ENCODE data around the gene SMG9.
"Not testable (repeated sequence)": the region's sequence is repeated elsewhere in the genome, so short reads cannot be mapped to it uniquely, and the experiment has no call there.

SMG9 gene

DNA sequence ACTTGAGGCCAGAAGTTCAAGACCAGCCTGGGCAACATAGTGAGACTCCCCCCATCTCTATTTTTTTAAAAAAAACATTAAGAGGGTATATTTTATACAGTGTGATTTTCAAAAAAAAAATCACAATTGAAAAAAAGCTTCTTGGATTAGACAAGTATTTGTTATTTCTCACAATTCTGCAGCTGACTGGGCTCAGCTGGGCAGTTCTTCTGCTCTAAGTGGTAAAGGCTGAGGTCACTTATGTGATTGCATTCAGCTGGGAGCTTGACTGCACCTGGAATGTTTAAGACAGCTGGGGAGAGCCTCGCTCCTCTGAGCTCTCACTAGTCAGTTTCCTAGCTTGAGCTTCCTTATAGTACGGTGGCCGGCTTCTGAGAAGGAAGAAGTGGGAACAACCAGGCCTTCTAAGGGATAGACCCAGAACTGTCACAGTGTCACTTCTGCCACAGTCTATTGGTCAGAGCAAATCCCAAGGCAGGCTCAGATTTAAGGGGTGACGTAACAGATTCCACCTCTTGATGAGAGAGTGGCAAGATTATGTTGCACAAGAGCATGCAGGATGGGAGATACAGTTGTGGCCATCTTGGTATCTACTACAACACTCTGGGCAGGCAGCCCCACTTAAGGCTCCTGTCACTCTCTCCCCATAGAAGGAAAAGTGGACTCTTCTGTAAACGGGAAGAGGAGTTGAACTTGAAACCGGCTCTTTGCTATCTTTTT lies 58.6 kb downstream of the SMG9 start:
- DNase-seq (ENCODE audit: low read depth in 2 of 2, low spot score in 1 of 2), result no peak

GRCh38 chr19:43694553-43694952 lies 60.2 kb downstream of the SMG9 start:
- DNase-seq (ENCODE audit: low read depth in 2 of 2, low spot score in 1 of 2), result no peak

GRCh38 chr19:43692877-43693276 lies 61.9 kb downstream of the SMG9 start:
- no peak for DNase-seq (ENCODE audit: low read depth in 2 of 2, low spot score in 1 of 2)

DNA sequence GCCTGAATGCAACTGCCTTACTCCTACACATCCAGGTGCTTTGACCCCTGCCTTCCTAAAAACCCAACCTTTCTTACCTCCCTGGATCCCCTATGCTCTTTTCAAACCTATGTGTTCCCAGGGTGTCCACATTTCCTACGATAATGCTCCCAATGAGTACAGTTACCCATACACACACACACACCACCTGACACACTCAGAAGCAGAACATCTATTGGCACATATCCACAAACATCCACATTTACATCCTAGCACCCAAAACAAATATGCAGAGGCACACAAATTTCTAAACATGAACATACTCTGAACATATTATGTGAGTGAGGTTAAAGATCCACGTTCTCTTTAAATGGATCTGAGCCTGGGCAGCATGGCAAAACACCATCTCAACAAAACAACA lies 62.4 kb downstream of the SMG9 start:
- DNase-seq (ENCODE audit: low read depth in 2 of 2, low spot score in 1 of 2), result no peak

DNA sequence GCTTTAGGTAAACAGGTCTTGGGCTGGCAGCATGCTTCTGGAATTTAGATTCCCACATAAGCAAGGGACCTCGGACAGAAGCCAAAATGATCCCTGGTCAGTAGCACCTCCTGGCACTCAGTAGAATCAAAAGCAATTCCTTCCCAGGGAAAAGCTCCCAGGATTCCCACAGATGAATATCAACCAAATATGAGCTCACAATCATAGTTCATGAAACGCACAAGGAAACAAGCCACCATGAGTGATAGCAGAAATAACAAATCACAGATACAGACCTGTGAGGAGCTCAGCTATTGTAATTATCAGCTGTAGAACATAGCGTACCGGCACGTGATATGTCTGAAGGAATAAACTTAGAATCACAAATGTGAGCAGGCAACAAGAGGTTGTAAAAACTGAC lies 63.0 kb downstream of the SMG9 start:
- DNase-seq (ENCODE audit: low read depth in 2 of 2, low spot score in 1 of 2), result no peak

DNA sequence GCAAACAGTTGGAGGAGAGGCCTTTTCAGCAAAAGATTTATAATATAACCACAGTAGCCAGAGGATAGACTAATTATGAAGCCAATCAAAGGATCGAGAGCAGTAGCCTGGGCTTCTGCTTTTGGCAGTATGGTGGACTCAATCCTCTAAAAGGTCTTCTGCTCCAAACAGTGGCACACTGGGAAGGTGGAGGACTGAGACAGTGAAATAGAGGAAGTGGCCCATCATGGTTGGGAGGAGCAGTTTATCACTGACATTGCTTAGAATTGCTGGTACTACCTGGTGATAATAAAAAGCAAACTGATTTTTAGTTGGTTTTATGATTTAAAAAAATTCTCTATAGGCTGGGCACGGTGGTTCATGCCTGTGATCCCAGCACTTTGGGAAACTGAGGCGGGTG lies 63.9 kb downstream of the SMG9 start:
- DNase-seq (ENCODE audit: low read depth in 2 of 2, low spot score in 1 of 2), result no peak

- no peak for DNase-seq (ENCODE audit: low read depth in 2 of 2, low spot score in 1 of 2)
Measured at GRCh38 chr19:43690444-43690843, 64.3 kb downstream of the SMG9 start.

- no peak for DNase-seq (ENCODE audit: low read depth in 2 of 2, low spot score in 1 of 2)
Measured at GRCh38 chr19:43688059-43688701, 66.6 kb downstream of the SMG9 start.

DNA sequence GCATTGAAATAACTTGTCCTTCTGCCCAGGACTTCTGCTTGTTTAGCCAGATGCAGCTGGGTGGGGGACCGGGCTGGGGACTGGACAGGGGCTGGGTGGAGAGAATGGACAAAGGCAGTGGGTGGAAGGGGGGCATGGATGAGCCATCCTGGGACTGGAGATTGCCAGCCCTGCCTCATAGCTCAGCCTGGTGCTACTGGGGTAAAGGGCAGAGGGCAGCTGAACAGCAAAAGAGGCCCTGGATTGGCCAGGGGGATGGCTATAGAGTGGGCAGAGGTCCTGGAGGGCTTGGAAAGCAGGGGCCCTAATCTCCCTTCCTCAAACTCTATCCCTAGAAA lies 67.1 kb downstream of the SMG9 start:
- DNase-seq (ENCODE audit: low read depth in 2 of 2, low spot score in 1 of 2), result no peak

- DNase-seq (ENCODE audit: low read depth in 2 of 2, low spot score in 1 of 2), result no peak
Measured at GRCh38 chr19:43684326-43684725, 70.4 kb downstream of the SMG9 start.

- no peak for DNase-seq (ENCODE audit: low read depth in 2 of 2, low spot score in 1 of 2)
Measured at GRCh38 chr19:43683905-43684304, 70.9 kb downstream of the SMG9 start.

- DNase-seq (ENCODE audit: low read depth in 2 of 2, low spot score in 1 of 2), result no peak
Measured at GRCh38 chr19:43682824-43683661, 71.7 kb downstream of the SMG9 start.

DNA sequence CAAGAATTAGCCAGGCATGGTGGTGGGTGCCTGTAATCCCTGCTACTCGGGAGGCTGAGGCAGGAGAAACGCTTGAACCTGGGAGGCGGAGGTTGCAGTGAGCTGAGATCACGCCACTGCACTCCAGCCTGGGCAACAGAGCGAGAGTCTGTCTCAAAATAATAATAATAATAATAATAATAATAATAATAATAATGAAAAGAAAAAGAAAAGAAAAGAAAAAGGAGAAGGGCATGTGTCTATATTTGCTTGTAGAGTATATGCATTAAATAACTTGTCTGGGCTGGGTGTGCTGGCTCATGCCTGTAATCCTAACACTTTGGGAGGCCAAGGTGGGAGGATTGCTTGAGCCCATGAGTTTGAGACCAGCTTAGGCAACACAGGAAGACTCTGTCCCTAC lies 72.5 kb downstream of the SMG9 start:
- DNase-seq (ENCODE audit: low read depth in 2 of 2, low spot score in 1 of 2), result not testable (repeated sequence)

GRCh38 chr19:43681821-43682220 lies 72.9 kb downstream of the SMG9 start:
- DNase-seq (ENCODE audit: low read depth in 2 of 2, low spot score in 1 of 2), result no peak

GRCh38 chr19:43678512-43679261 lies 76.1 kb downstream of the SMG9 start:
- no peak for DNase-seq (ENCODE audit: low read depth in 2 of 2, low spot score in 1 of 2)
